ENCODE results near the gene HIP1R. TPM values are rescaled to one million over a fixed set of nuclear protein-coding genes. Genes with fewer than 3 reads are reported as not detected.

HIP1R gene
- polyA plus RNA-seq, 2 of the 4 experiments (the other 2 are of a cell fraction), result 9.0 to 10.6 TPM

GRCh38 chr12:122847921-122848421, 12.7 kb downstream of the HIP1R start:
- Histone ChIP-seq H3K27ac (no peak overlapping the region), H3K4me2 (no peak overlapping the region), H3K9me3 (no peaks in the 10 kb centered on the region), H3K4me3 (no peak overlapping the region), H3K4me1 (no peaks in the 10 kb centered on the region)
- ChIA-PET CTCF (interaction anchor here (0.9 to 9.2 kb wide), 5 partner anchors 11 to 105 kb away, joined by 3 to 95 read pairs (median 3); no protein-coding TSS in a partner anchor), POLR2A (no interaction called here)
- no peak for ATAC-seq
- DNase-seq (ENCODE audit: low read depth in 1 of 2, low spot score in 1 of 2), result no peak
- 82% methylated on average over 16 of the region's 16 CpGs for WGBS (ENCODE audit: missing lambda C conversion rate)
- no peak for FAIRE-seq
- TF ChIP-seq CEBPB (IDR thresholded peaks at IDR 0.05) (no peak), EHF (CRISPR knock-in tag; IDR thresholded peaks at IDR 0.05) (no peak), FOSB (CRISPR knock-in tag; IDR thresholded peaks at IDR 0.05) (no peak), ATOH8 (CRISPR knock-in tag; IDR thresholded peaks at IDR 0.05; ENCODE audit: low read depth) (no peak)

- CTCF ChIA-PET, result interaction anchor here (0.9 to 9.2 kb wide), 4 partner anchors 10 to 104 kb away, joined by 3 to 95 read pairs (median 12); no protein-coding TSS in a partner anchor
- POLR2A ChIA-PET, result no interaction called here
- no peak overlapping the region for H3K27ac ChIP-seq
- ATAC-seq (no peak), DNase-seq (ENCODE audit: low read depth in 1 of 2, low spot score in 1 of 2) (no peak), FAIRE-seq (no peak)
- no peaks in the 10 kb centered on the region for H3K9me3 ChIP-seq
- TF ChIP-seq EHMT2 (IDR thresholded peaks at IDR 0.05; ENCODE audit: low read depth) (no peak), HEYL (CRISPR knock-in tag; IDR thresholded peaks at IDR 0.05) (no peak), EHF (CRISPR knock-in tag; IDR thresholded peaks at IDR 0.05) (no peak), HOXA7 (CRISPR knock-in tag; IDR thresholded peaks at IDR 0.05) (no peak), FOXS1 (CRISPR knock-in tag; IDR thresholded peaks at IDR 0.05) (no peak), GATA3 (IDR thresholded peaks at IDR 0.05; ENCODE audit: borderline replicate concordance) (no peak), HMGXB4 (CRISPR knock-in tag; IDR thresholded peaks at IDR 0.05; ENCODE audit: borderline replicate concordance) (no peak), CHD4 (IDR thresholded peaks at IDR 0.05; ENCODE audit: borderline replicate concordance) (no peak), TP53 (CRISPR knock-in tag; IDR thresholded peaks at IDR 0.05) (no peak), JUNB (IDR thresholded peaks at IDR 0.05) (no peak), MYC (IDR thresholded peaks at IDR 0.05; ENCODE audit: borderline replicate concordance, low read length) (no peak), NPAS2 (CRISPR knock-in tag; IDR thresholded peaks at IDR 0.05; ENCODE audit: borderline replicate concordance) (no peak), POLR2A (IDR thresholded peaks at IDR 0.05; ENCODE audit: low read length) (no peak), E2F6 (IDR thresholded peaks at IDR 0.05; ENCODE audit: borderline replicate concordance, low read depth) (no peak), KDM1A (IDR thresholded peaks at IDR 0.05; ENCODE audit: low read depth) (no peak), NR3C1 (IDR thresholded peaks at IDR 0.05) (no peak), CBX2 (IDR thresholded peaks at IDR 0.05; ENCODE audit: borderline replicate concordance, low read depth) (no peak), FOSB (CRISPR knock-in tag; IDR thresholded peaks at IDR 0.05) (no peak), KDM5A (IDR thresholded peaks at IDR 0.05) (no peak), JUN (IDR thresholded peaks at IDR 0.05) (no peak)
- H3K4me1 ChIP-seq, result no peaks in the 10 kb centered on the region
- 85% methylated on average over 33 of the region's 36 CpGs for WGBS (ENCODE audit: missing lambda C conversion rate)
- no peak overlapping the region for H3K4me2 ChIP-seq
- H3K4me3 ChIP-seq, result no peak overlapping the region
Measured at GRCh38 chr12:122848471-122849351, 13.5 kb downstream of the HIP1R start.

Data from A549 (cell line).